HG03342 (cell line): ENCODE measurements around the gene PTGS2.
A peak's percentile ranks its signal among the peaks of the same experiment; 100 is the strongest.
"Not testable (repeated sequence)": the region's sequence is repeated elsewhere in the genome, so short reads cannot be mapped to it uniquely, and the experiment has no call there.

Experiments used
- ATAC-seq: cut with Tn5 transposase; IDR thresholded peaks from one replicate; pipeline ENCODE4 v1.9.1; 2021; ENCODE audit warnings: mild to moderate bottlenecking, moderate library complexity; ENCODE audit not compliant: unreplicated experiment

Gene PTGS2

DNA sequence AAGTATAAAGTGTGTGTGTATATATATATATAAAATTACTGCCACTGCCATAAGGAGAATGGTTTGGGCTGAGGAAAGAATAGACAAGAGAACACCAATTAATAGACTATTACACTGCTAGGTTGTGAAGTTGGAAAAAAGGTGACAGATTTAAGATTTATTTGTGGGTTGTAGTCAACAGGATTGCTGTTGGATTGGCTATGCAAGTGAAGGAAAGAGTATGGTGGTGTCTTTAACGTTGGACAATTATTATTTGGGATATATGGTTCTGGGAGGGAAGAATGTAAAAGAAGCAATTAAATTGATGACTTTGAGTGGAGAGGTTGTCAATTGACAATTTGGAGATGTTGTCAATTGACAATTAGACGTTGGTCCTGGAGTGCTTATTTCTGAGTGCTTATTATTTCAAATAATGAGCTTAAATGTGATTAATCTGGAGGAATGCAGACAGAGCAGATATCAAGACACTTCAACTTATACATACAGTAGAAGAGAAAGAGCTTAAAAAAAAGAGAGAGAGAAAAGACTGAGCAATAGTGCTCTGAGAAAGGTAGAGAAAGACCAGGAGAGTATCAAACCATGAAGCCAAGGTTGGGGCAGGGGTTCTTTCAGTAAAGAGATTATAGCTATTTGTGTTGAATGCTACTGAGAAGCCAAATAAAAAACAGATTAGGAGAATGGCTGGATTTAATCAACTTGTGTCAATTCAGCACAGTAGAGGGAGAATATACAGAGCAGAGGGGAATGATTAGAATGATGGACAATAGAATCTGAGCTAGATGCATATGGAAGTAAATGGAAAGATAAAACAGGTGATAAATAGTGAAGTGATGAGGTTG, 9.7 kb downstream of the PTGS2 start:
- ATAC-seq, result no peak

DNA sequence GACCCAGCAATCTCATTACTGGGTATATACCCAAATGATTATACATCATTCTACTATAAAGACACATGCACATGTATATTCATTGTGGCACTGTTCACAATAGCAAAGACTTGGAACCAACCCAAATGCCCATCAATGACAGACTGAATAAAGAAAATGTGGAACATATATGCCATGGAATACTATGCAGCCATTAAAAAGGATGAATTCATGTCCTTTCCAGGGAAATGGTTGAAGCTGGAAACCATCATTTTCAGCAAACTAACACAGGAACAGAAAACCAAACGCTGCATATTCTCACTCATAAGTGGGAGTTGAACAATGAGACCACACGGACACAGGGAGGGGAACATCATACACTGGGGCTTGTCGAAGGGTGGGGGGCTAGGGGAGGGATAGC, 10.4 kb downstream of the PTGS2 start:
- not testable (repeated sequence) for ATAC-seq

DNA sequence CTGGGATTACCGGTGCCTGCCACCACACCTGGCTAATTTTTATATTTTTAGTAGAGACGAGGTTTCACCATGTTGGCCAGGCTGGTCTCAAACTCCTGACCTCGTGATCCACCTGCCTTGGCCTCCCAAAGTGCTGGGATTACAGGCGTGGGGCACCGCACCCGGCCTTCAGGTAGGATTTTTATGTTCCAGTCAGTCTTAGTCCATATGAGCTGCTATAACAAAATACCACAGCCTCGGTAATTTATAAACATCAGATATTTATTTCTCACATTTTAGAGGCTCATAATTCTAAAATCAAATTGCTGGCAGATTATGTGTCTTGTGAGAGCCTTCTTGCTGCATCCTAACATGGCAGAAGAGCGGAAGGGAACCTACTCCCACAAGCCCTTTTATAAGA, 16.0 kb downstream of the PTGS2 start:
- ATAC-seq, result not testable (repeated sequence)

DNA sequence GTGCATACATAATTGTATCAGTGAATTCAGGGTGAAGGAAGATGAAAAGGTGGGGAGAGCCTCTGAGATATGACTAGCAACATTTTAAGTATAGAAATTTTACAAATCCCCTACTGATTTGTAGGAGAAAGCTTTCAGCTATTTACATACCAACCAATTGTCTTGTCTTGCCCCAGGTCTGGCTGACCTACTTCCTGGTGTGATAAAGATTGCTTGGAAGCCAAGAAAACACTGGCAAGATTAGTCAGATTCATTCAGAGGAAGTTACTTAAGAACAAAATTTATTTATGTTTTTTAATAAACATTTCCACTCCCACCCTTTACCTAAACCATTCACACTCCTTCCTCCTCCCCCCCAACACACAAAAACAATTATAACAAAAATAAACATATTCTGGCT, 17.5 kb downstream of the PTGS2 start:
- no peak for ATAC-seq

DNA sequence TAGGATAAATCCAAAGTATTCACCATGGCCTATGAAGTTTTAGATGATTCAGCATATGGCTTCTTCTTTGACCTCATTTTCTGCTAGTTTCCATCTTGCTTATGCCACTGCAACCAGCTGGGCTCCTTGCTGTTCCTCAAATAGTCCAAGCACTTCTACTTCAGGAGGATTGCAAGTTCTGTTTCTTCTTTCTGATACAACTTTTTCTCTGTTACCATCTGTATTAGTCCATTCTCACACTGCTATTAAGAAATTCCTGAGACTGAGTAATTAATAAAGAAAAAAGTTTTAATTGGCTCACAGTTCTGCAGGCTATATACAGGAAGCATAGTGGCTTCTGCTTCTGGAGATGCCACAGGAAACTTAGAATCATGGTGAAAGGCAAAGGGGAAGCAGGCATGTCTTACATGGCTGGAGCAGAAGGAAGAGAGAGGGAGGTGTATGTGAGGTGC, 20.3 kb downstream of the PTGS2 start:
- ATAC-seq, result no peak

DNA sequence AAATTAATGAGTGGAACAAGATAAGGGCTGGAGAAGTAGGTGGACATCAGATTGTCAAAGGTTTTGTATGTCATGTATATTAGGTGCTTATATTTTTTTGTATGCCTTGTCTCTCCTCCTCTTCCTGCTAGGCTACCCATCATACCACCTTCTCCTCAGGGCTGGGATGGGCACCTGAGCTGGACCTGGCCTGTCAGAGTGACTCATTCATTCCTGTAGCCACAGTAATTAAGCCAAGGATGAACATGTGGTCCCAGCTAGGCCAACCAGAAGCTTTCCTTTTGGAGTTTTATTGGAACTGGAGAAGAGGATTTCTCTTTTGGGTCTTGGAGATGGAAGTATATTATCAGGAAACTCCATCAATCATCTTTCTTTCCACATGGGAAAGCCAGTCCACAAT, 21.2 kb downstream of the PTGS2 start:
- ATAC-seq, result no peak

DNA sequence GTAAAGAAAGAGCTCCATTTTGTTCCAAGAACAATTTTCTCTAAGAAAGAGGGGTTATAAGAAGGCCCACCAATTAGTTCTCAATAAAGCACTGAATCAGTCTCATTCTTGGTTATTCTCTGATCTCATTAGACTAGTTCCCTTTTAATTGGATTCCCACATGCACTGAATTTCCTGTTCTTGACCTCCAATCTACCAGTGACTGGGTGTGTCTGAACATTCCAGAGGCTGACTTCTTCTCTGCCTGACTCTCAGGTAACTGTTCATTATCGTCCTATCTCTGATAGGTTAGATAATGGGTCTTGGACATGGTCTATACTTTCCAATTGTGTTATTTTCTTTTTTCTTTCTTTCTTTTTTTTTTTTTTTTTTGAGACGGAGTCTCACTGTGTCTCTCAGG, 22.7 kb downstream of the PTGS2 start:
- ATAC-seq, result no peak

DNA sequence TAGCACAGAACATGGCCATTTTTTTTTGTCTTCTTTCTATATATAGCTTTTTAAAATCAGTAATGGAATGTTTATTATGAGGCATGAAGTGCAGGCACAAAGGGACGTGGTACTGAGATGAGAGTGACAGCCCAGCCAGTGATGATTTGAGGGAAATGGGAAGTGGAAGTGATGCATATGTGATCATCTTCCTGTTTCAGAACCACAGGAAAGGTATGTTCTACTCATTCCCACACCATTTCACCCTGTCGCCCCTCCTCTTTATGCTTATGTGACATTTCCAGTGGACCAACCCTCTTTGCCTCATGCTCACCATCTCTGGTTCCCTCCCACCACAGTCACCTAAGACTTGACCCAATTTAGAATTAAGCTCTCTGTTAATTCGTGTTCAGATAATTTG, 24.3 kb downstream of the PTGS2 start:
- no peak for ATAC-seq

DNA sequence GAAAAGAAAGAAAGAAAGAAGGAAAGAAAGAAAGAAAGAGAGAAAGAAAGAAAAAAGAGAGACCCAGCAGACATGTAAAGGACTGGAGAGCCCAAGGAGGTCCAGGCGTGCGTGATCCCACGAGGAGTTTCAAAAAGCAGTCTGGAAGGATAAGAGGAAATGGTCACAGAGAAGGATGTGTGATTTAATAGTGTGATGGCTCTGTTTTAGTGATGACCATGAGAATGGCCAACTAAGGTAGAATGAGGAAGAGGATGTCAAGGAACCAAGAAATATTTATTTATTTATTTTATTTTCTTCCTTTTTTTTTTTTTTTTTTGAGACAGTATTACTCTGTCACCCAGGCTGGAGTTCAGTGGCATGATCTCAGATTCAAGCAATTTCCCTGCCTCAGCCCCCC, 25.5 kb downstream of the PTGS2 start:
- no peak for ATAC-seq

DNA sequence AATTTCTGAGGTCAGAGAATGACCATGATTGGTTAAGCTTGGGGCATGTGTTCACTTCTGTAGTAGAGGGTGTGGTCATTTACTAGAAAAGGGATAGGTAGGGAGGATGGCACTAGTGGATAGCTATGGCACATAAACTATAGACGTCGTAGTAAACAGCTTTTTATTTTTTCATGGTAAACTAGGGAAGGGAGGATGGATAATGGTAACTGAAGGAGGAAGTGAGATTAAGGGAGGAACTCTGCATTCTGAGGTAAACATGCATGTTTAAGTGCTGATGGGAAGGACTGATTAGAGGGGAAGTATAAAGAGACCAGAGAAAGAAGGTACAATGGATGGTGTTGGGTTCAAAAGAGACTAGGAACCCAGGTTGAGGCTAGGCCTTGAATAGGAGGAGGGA, 26.9 kb downstream of the PTGS2 start:
- ATAC-seq, result no peak

DNA sequence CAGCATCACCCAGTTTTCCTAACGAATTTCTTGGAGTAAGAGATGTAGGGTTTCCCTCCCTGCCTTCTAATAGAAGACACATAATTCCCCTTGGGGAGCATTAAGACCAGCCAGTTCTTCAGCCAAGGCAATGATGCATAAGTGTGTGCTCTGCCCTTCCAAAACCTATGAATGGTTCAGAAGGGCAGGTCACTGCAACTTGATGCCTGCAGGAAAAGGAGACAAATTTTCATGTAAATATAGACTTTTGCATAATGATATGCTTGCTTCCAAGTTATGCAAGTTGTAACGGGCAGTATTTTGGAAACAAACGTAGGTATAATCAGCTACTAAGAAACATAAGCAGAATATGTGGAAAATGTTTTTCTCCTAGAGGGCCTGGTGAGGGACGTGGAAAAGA, 31.6 kb downstream of the PTGS2 start:
- no peak for ATAC-seq

DNA sequence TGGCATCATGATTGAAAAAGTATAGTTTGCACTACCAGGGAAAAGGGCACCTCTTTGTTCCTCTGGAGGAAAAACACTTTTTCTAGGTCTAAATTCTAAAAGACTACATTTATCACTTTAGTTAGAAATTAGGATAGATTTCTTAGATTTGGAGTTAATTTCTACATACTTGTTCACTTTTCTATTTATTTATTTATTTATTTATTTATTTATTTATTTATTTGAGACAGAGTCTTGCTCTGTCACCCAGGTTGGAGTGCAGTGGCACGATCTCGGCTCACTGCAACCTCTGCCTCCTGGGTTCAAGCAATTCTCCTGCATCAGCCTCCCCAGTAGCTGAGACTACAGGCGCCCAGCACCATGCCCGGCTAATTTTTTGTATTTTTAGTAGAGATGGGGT, 32.2 kb downstream of the PTGS2 start:
- not testable (repeated sequence) for ATAC-seq

DNA sequence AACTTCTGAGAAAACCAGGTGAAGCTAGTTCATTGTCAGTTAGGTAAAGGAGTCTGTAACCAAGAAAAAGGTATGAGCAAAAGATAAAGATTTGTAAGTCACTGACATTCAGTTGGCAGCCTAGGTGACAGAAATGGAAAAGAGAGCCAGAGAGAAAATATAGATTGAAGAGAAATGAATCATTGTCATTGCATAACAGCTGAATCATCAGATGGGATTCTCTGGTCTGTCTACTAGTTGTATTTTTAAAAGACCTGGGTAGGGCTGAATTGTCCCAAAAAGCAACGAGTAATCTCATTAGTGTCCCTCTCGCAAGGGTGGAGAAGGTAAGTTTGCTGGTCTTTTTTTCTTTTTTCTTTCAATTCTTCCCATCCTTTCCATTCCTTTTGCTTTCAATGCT, 36.6 kb downstream of the PTGS2 start:
- ATAC-seq, result no peak

DNA sequence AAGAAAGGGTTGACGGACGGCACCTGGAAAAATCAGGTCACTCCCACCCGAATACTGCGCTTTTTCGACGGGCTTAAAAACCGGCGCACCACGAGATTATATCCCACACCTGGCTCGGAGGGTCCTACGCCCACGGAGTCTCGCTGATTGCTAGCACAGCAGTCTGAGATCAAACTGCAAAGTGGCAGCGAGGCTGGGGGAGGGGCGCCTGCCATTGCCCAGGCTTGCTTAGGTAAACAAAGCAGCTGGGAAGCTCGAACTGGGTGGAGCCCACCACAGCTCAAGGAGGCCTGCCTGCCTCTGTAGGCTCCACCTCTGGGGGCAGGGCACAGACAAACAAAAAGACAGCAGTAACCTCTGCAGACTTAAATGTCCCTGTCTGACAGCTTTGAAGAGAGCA, 42.7 kb downstream of the PTGS2 start:
- ATAC-seq, result not testable (repeated sequence)

DNA sequence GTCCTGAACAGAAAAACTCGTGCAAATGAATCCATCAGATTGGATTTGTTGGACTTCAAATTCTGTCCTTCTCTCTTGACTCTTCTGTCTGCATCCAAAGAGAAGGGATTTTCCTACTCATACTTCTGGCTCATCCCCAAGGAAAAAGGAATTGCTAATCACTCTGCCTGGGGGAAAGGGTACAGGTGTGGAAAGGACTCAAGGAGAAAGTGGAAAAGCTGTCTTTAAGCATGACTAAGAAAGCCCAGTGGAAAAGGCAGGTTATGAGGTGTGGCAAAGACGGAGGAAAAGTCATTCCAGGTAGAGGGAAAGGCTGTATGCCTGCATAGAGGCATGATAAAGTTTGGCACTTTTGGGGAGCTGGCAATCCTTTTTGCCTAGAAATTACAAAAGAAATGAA, 43.4 kb downstream of the PTGS2 start:
- ATAC-seq, result no peak

DNA sequence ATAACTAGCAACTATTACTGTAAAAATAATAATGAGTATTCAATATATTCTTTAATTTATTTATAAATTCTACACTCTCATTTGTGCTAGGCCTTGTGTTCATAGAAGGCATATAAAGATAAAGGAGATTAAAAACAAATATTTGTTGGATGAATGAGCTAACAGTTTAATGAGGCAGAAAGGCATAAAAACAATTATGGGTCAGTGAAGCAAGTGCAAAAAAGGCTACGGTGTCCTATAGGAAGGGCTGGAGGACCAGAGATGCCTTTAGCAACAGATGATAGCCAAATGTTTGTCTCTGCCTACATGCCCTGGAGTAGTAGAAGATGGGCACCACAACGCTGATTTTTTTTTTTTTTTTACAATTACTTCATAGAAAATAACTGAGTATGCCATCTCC, 45.7 kb downstream of the PTGS2 start:
- ATAC-seq, result no peak

DNA sequence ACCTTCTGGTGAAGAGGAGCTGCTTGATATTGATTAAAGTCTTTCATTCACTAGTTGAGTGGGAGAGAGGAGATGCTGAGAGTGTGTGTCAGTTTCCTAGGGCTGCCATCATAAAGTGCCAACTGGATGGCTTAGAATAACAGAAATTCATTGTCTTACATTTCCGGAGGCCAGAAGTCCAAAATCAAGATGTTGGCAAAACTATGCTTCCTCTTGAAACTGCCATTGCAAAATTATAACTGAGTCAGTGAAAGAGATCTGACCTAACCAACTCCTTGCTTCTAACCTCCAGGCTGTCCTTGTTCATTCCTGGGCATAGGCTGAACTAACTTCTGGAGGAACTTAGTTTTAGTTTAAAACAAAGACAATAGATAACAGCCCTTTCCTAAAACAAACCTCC, 47.1 kb downstream of the PTGS2 start:
- no peak for ATAC-seq

DNA sequence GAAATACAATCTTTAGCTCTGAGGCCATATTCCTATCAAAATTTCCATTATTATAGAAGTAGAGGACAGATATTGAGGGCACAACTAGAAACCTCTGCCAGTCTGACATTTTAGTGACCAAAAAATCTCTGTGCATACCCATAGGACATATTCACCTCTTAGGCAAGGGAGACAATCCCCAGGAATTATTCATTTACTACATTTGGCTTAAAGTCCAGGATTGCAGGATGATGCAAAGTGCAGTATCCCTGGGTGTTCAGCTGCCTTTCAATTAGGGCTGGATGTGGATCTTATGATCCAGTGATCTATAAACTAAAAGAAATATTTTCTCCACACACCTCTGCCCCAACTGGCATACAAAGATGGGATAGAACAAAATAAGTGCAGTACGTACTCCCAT, 50.9 kb downstream of the PTGS2 start:
- ATAC-seq, result no peak

DNA sequence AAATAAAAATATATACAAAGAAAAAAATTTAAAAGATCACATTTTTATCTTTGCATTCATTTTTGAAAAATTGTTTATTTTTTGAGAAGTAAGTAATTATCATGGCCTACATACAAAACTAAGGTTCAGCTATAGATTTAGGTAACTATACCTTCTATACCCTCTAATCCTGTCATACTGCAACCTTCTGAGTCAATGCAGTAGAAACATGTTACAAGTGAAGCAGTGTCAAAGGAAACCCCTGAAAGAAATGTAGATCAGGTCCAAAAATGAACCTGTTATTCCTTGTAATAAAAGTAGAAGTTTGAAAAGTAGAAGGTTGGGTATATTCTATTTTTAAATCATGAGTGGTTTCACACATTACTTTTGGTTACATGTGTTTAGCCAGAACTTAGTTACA, 51.3 kb downstream of the PTGS2 start:
- ATAC-seq, result peak; percentile 65

DNA sequence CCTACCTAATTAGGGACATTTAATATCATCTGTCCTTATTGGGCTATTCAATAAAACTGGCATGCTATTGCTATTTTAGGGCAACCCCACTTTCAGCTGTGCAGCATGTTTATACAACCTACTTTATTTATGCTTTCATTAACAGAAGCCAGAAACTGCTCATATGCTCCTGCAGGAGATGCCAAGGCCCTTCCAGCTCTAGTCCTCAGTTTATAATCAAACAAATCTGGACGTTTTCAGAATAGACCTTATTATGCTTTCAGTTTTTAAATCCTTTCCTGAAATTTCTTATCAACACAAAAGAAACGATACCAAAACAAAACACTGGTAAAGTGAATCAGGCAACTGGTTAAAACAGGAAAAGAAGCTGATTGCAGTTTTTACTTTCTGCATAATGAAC, 53.2 kb downstream of the PTGS2 start:
- no peak for ATAC-seq

DNA sequence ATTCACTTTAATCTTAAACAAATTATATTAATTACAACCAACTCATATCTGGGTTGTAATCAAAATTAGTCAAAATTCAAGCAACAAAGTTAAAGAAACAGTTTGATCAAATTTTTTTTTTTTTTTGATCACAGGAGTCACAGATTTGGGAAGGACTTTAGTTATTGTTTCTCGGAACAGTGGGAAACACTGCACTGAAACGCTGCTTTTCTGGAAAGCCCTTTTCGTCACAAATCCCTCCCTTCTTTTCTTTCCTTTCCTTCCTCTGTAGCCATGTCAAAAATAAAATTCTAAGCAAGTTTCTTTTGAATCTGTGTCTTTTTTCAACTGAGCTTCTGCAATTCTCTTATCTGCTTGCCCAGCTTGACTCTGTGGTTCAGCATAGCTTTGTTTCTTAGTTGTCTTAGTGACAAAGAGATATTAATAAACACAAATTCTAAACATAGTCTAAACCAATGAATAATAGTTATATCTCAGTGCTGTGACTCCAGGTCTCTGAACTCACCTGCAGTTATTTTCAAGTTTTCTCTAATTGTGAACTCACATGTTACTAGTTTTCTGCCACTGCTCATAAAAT, 53.8 kb downstream of the PTGS2 start:
- peak; percentile 70 for ATAC-seq

DNA sequence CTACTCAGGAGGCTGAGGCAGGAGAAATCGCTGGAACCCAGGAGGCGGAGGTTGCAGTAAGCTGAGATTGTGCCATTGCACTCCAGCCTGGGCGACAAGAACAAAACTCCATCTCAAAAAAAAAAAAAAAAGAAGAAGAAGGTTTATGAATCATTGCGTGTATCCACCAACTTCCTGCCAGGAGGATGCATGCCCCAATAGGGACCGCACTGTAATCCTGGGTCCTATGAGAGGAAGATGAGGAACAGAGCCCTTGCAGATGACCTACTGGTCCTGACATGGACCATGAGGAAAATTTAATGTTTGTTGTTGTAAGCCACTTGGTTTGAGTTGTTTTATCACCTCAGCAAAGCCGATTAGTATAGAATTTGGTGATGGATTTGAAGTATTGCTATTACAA, 56.7 kb downstream of the PTGS2 start:
- ATAC-seq, result no peak
